ENCODE results near the gene LNX1.

Gene LNX1

DNA sequence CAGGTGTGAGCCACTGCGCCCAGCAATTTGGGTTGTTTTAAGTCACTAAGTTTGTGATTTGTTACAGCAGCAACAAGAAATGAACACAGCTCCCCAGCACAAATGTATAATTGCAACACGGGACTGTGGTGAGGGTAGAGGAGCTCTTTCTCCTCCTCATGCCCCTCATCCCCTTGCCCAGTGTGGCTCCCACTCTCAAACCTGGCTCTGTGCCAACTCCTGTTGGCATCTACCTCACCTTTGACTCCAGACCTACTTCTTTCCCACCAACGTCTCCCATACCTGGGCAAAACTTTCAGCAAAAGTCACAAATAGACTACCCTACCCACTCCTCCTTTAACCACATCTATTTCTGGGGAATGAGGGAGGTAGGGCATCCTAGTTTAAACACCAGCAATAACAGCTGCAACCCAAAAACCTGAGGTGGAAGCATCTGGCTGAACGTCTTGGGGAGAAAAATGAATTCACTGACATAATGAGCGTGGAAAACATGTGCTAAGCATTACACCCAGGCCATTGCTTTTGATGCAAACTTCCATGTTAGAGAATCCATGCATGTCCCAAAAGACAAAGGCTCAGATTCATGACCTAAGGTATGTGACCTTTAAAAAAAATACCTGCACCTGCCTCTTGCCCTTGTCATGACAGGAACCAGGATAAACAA lies 19.2 kb downstream of the LNX1 start:
- DNase-seq, result no peak

GRCh38 chr4:53563824-53564223 lies 27.5 kb downstream of the LNX1 start:
- DNase-seq, result no peak

- no peak for DNase-seq
Measured at GRCh38 chr4:53562409-53562808, 28.9 kb downstream of the LNX1 start.

- DNase-seq, result no peak
Measured at GRCh38 chr4:53559021-53559620, 32.2 kb downstream of the LNX1 start.

DNA sequence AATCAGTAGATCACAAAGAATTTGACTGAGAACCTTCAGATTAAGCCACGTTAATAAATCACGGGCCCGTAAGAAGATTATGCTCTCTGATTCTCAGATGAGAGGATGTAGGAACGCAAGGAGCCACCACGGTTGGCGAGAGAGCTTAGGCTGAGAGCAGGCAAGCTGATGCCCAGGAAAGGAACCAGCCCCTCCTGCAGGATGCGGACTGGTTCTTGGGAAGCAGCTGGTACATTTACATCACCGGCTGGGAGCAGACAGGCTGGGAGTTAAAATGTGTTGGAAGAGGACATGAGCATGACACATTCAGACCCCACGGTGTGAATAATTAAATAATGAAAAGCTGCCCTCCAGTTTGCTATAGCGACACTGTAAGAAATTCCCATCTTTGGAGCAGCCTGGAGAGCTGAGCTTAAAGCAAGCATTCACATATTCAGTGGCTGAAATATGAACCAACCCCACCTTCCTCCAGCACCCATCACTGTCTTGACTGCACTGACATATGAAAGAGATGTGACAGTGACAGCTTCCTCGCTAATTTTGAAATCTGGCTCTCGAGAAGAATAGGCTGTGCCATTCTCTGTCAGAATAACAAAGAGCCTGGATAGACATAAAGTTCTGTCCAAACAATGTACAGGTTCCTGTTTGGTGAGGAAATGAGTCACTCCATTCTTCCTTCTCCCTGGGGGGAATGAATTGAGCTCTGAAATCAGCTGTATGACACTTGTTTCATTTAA lies 33.1 kb downstream of the LNX1 start:
- no peak for DNase-seq

DNA sequence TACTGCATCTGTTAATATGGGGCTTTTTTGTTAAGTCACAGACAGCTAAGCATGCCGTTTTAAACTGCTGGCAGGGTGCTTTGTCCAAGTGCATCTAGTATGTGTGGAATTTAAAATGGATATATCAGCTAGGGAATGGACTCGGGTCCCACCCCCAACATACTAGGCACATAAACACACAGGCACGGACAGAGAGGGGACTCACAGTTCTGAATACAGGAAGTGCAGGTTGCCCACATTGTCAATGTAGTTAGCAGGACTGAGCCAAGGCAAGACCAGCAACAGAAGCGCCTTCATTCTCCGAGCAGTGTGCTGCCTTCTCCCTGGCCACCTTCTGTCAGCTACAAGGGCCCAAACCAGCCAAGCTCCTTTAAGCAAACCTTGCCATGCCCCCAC lies 33.6 kb downstream of the LNX1 start:
- DNase-seq, result no peak

GRCh38 chr4:53556651-53557050 lies 34.6 kb downstream of the LNX1 start:
- DNase-seq, result no peak

- DNase-seq, result no peak
Measured at GRCh38 chr4:53553486-53554210, 37.6 kb downstream of the LNX1 start.

DNA sequence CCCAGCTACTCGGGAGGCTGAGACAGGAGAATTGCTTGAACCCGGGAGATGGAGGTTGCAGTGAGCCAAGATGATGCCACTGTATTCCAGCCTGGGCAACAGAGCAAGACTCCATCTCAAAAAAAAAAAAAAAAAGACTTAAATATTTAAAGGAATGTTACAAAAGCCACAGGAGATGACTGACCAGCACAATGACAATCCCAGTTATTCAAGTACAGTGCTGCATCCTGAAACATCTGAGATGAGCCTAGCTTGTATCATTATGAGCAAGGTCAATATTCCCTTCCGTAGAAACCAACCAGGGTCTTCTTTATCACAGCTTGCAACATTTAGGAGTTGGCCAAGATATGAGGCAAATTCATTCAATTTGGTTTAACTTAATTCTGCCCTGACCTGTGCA lies 38.6 kb downstream of the LNX1 start:
- DNase-seq, result no peak

DNA sequence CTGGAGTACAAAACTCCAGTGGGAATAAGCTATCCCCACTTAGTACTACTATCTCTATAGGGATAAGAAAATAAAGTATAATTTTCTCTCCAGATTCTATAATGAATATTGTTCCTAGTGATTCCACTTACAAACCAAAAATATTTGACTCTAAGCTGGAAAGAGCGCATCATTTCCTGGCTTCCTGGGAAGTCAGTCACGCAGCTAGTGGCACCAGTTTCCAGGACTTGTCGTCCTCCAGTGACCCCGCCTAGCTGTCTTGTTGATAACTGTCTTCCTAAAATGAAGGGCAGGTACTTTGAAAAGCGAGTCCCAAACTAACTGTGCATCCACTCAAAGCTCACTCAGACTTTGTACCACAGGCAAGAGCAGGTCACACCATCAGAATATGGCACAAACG lies 39.3 kb downstream of the LNX1 start:
- DNase-seq, result no peak

GRCh38 chr4:53551281-53551864 lies 39.9 kb downstream of the LNX1 start:
- no peak for DNase-seq

DNA sequence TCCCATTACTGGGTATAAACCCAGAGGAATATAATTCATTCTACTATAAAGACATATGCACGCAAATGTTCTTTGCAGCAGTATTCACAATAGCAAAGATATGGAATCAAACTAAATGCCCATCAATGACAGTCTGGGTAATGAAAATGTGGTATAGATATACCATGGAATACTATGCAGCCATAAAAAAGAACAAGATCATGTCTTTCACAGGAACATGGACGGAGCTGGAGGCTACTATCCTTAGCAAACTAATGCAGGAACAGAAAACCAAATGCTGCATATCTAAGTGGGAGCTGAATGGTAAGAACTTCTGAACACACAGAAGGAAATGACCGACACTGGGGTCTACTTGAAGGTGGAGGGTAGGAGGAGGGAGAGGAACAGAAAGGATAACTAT lies 42.6 kb downstream of the LNX1 start:
- no peak for DNase-seq

DNA sequence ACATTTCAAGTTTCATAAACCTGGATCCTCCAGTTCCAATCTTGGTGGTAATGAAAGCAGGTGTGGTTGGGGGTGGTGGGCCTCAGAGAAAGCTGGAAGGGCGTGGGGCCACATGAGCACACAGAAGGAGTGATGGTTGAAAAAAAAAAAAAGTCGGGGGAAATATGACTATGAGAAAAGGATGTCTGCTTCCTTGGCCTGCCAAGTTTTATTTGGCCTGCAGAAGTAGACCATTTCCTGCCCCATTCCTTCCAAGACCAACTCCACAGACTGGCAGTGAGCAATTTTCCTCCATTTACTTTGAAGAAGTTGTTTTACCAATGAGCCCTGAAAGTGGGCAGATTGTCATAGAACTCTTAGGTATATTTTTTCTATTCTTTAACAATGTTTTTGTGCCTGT lies 43.3 kb downstream of the LNX1 start:
- DNase-seq, result no peak

DNA sequence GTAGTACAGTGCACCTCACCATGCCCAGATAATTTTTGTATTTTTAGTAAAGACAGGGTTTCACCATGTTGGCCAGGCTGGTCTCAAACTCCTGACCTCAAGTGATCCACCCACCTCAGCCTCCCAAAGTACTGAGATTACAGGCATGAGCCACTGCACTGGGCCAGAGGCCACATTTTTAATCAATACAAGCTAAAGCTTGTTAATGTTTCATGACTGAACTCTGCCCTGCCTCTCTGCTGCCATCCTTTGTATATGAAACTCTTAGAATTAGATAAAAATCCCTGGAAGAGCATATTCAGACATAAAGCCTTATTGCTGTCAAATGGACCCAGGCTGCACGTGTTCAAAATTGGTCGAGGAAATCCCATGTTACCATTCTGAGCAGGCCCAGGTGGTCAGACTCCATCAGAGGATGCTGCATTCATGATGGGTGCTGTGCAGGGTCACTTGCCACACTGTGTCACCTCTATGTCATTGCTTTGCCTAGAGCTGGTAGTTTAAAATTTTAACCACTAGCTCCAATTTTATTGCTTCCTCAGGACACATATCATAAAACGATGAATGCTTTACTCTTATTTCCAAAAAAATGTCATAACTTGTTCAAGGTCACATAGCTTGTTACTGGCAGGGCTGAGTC lies 45.2 kb downstream of the LNX1 start:
- DNase-seq, result no peak

- no peak for DNase-seq
Measured at GRCh38 chr4:53545273-53545672, 46.0 kb downstream of the LNX1 start.

- no peak for DNase-seq
Measured at GRCh38 chr4:53543561-53543960, 47.7 kb downstream of the LNX1 start.

GRCh38 chr4:53541577-53542206 lies 49.6 kb downstream of the LNX1 start:
- DNase-seq, result no peak

GRCh38 chr4:53538756-53539155 lies 52.5 kb downstream of the LNX1 start:
- no peak for DNase-seq

GRCh38 chr4:53537606-53538005 lies 53.7 kb downstream of the LNX1 start:
- no peak for DNase-seq

- no peak for DNase-seq
Measured at GRCh38 chr4:53536328-53536727, 55.0 kb downstream of the LNX1 start.

GRCh38 chr4:53535567-53535966 lies 55.7 kb downstream of the LNX1 start:
- DNase-seq, result no peak

GRCh38 chr4:53534684-53535083 lies 56.6 kb downstream of the LNX1 start:
- no peak for DNase-seq

All from activated CD4-positive, alpha-beta T cell treated with anti-CD3 and anti-CD28 coated beads for 4 hours (primary cell).